Measurements from ENCODE around the gene PGBD2. TPM values are rescaled to one million over a fixed set of nuclear protein-coding genes. Genes with fewer than 3 reads are reported as not detected.

PGBD2 gene
- total RNA-seq, 4 donors from 2014 or later = 0.22 to 2.8 (median 2.0) TPM

GRCh38 chr1:248862998-248863881 is 42.8 kb upstream of the PGBD2 start:
- peak; percentile 18 to 29 for ATAC-seq
- no peaks in the 10 kb centered on the region for H3K27me3 ChIP-seq
- TF ChIP-seq CTCF (IDR thresholded peaks at IDR 0.05 in 4 of 5, conservative IDR thresholded peaks at IDR 0.05 in 1 of 5) (no peak), POLR2A (IDR thresholded peaks at IDR 0.05) (no peak)
- peak; percentile 55 to 78 for DNase-seq
- H3K9me3 ChIP-seq = no peaks in the 10 kb centered on the region
- no peaks in the 10 kb centered on the region for H3K36me3 ChIP-seq
- intact Hi-C loops (cut with DNase I; ENCODE audit: low total_unique reads) = no loop called here
- H3K27ac ChIP-seq = peak overlapping the region; percentile 39 to 69 (median 53)
- H3K4me1 ChIP-seq = peaks cover 14 to 30% of the 10 kb centered on the region in 2 donors
- in situ Hi-C loops (cut with MboI; ENCODE audit: low sequenced_read_pairs in 4 of 4) = no loop called here
- peak overlapping the region; percentile 57 to 77 (median 63) for H3K4me3 ChIP-seq

- no peaks in the 10 kb centered on the region for H3K27me3 ChIP-seq
- peak overlapping the region in 1 of 4 donors; percentile 72 for H3K4me3 ChIP-seq
- H3K27ac ChIP-seq = peak overlapping the region in 2 of 4 donors; percentile 94 to 98
- TF ChIP-seq CTCF (IDR thresholded peaks at IDR 0.05 in 4 of 5, conservative IDR thresholded peaks at IDR 0.05 in 1 of 5) (no peak), POLR2A (IDR thresholded peaks at IDR 0.05) (no peak)
- in situ Hi-C loops (cut with MboI; ENCODE audit: low sequenced_read_pairs in 4 of 4) = no loop called here
- H3K9me3 ChIP-seq = no peaks in the 10 kb centered on the region
- DNase-seq (no peak), ATAC-seq (no peak)
- intact Hi-C loops (cut with DNase I; ENCODE audit: low total_unique reads) = loop anchor here (2.0 kb wide), 1 partner anchor 35 kb away; no protein-coding TSS in a partner anchor
- no peaks in the 10 kb centered on the region for H3K4me1 ChIP-seq
- no peaks in the 10 kb centered on the region for H3K36me3 ChIP-seq
These were observed 34.1 kb upstream of the PGBD2 start for GRCh38 chr1:248871837-248872401.

GRCh38 chr1:248872752-248873408 is 33.2 kb upstream of the PGBD2 start:
- H3K9me3 ChIP-seq = no peaks in the 10 kb centered on the region
- TF ChIP-seq CTCF (IDR thresholded peaks at IDR 0.05 in 4 of 5, conservative IDR thresholded peaks at IDR 0.05 in 1 of 5) (no peak), POLR2A (IDR thresholded peaks at IDR 0.05) (peak in 1 of 2 donors; percentile 37)
- intact Hi-C loops (cut with DNase I; ENCODE audit: low total_unique reads) = loop anchor here (1.0 kb wide), 1 partner anchor 47 kb away; no protein-coding TSS in a partner anchor

GRCh38 chr1:248873409-248873992 is 32.5 kb upstream of the PGBD2 start:
- peak overlapping the region; percentile 90 to 98 (median 93) for H3K27ac ChIP-seq
- no peaks in the 10 kb centered on the region for H3K27me3 ChIP-seq
- in situ Hi-C loops (cut with MboI; ENCODE audit: low sequenced_read_pairs in 4 of 4) = no loop called here
- peak; percentile 85 to 93 for DNase-seq
- TF ChIP-seq POLR2A (IDR thresholded peaks at IDR 0.05) (peak in 1 of 2 donors; percentile 31), CTCF (IDR thresholded peaks at IDR 0.05 in 4 of 5, conservative IDR thresholded peaks at IDR 0.05 in 1 of 5) (no peak)
- H3K4me1 ChIP-seq = no peaks in the 10 kb centered on the region
- intact Hi-C loops (cut with DNase I; ENCODE audit: low total_unique reads) = loop anchor here (1.0 kb wide), 1 partner anchor 47 kb away; no protein-coding TSS in a partner anchor
- no peaks in the 10 kb centered on the region for H3K9me3 ChIP-seq
- no peaks in the 10 kb centered on the region for H3K36me3 ChIP-seq
- peak overlapping the region; percentile 72 to 83 (median 74) for H3K4me3 ChIP-seq
- ATAC-seq = peak; percentile 90 to 92

More at GRCh38 chr1:248872752-248873408, 33.2 kb upstream of the PGBD2 start:
- ATAC-seq = peak; percentile 59 to 68
- in situ Hi-C loops (cut with MboI; ENCODE audit: low sequenced_read_pairs in 4 of 4) = no loop called here
- peak overlapping the region; percentile 72 to 83 (median 74) for H3K4me3 ChIP-seq
- H3K36me3 ChIP-seq = no peaks in the 10 kb centered on the region
- peak overlapping the region; percentile 90 to 98 (median 93) for H3K27ac ChIP-seq
- DNase-seq = peak; percentile 25 to 59
- no peaks in the 10 kb centered on the region for H3K4me1 ChIP-seq
- H3K27me3 ChIP-seq = no peaks in the 10 kb centered on the region
